Panc1 (cell line): ENCODE data around the gene GBA3. TPM values are rescaled to one million over a fixed set of nuclear protein-coding genes. Genes with fewer than 3 reads are reported as not detected.

Experiments
- ATAC-seq: fragments of 200-7000 bp; cut with Tn5 transposase; 2 replicates; pipeline ENCODE4 v1.9.1; 2020; ENCODE audit warnings: mild to moderate bottlenecking, moderate library complexity
- BruUV-seq: library from RNA; stranded (reverse); fragments of 400-500 nt; replicated peaks from 2 replicates; lab custom pipeline; 2021; lab: Mats Ljungman, UMichigan
- CTCF ChIA-PET: fragments of 300-600 bp; sonication (Branson Sonifier 250); formaldehyde crosslinking; loops from one replicate; lab custom pipeline; 2022; ENCODE audit warnings: antibody characterized with exemption; lab: Charles Lee
- POLR2A ChIA-PET: fragments of 300-600 bp; sonication (Branson Sonifier 250); formaldehyde crosslinking; loops from one replicate; lab custom pipeline; 2022; ENCODE audit warnings: antibody characterized with exemption; lab: Charles Lee
- DNase-seq: peaks from one replicate; pipeline ENCODE4 v3.0.0-alpha.2; 2010; ENCODE audit warnings: low read depth, low spot score
- H3K27ac ChIP-seq: 2 replicates; pipeline ENCODE4 v1.5.1; 2011; ENCODE audit warnings: mild to moderate bottlenecking, low read length, inconsistent platforms
- H3K27me3 ChIP-seq: fragments of 200-500 bp; sonication (Bioruptor generic); 2 replicates; pipeline ENCODE4 v1.6.0; 2014; ENCODE audit warnings: low read length, inconsistent platforms; ENCODE audit not compliant: control insufficient read depth, insufficient read depth
- H3K36me3 ChIP-seq: fragments of 200-500 bp; sonication (Bioruptor generic); 2 replicates; pipeline ENCODE4 v1.5.1; 2014; ENCODE audit warnings: inconsistent platforms, mild to moderate bottlenecking, low read length, moderate library complexity; ENCODE audit not compliant: control insufficient read depth, insufficient read depth
- H3K4me1 ChIP-seq: 2 replicates; pipeline ENCODE4 v1.5.1; 2011; ENCODE audit warnings: inconsistent platforms, mild to moderate bottlenecking, low read length, moderate library complexity; ENCODE audit not compliant: control insufficient read depth, insufficient read depth
- H3K4me3 ChIP-seq, 2 experiments: 2 replicates each; pipeline ENCODE4 v1.5.1; 2011 to 2012; ENCODE audit warnings: low read depth in 2 of 2, low read length in 2 of 2, mild to moderate bottlenecking in 2 of 2, inconsistent platforms in 1 of 2, moderate library complexity in 1 of 2
- H3K9me3 ChIP-seq: fragments of 200-500 bp; sonication (Bioruptor generic); 2 replicates; pipeline ENCODE4 v1.5.1; 2014; ENCODE audit warnings: low read depth, mild to moderate bottlenecking, inconsistent platforms, low read length, moderate library complexity; ENCODE audit not compliant: control insufficient read depth, insufficient read depth
- CTCF ChIP-seq: fragments of 450-650 bp; IDR thresholded peaks from 2 replicates; pipeline ENCODE4 v1.5.1; 2017; ENCODE audit warnings: mild to moderate bottlenecking
- POLR2AphosphoS5 ChIP-seq: IDR thresholded peaks from 2 replicates; pipeline ENCODE4 v1.6.1; 2012; ENCODE audit warnings: mild to moderate bottlenecking, low read depth, low read length, moderate library complexity
- SIN3A ChIP-seq: IDR thresholded peaks from 2 replicates; pipeline ENCODE4 v1.6.1; 2012; ENCODE audit warnings: low read depth, mild to moderate bottlenecking, low read length, moderate library complexity, borderline replicate concordance; ENCODE audit not compliant: insufficient read depth
- TCF7L2 ChIP-seq: IDR thresholded peaks from 2 replicates; pipeline ENCODE4 v1.6.1; 2011; ENCODE audit warnings: mild to moderate bottlenecking, low read depth, low read length, inconsistent platforms
- in situ Hi-C: cut with HindIII; loops from 2 replicates; pipeline ENCODE4 v1.10.0; 2016; ENCODE audit warnings: low sequenced_read_pairs, low pct_unique_long_range_greater_than_20kb
- intact Hi-C: fragments of 100-400 bp; cut with micrococcal nuclease; formaldehyde crosslinking; loops from one replicate; pipeline ENCODE4 v1.10.0; 2022; ENCODE audit not compliant: unreplicated experiment
- total RNA-seq: library from RNA; stranded (reverse); gene quantifications from one replicate; pipeline ENCODE4 v1.2.1, GENCODE V29; 2021; ENCODE audit not compliant: unreplicated experiment
- TF ChIP-seq, protein P1 (sequence below), 2 experiments: IDR thresholded peaks; 2 replicates each; pipeline ENCODE4 v1.6.1; 2011 to 2012; ENCODE audit warnings: low read depth in 2 of 2, control low read depth in 1 of 2, low read length in 1 of 2, mild to moderate bottlenecking in 1 of 2, moderate library complexity in 1 of 2; ENCODE audit not compliant: insufficient read depth in 1 of 2

The GBA3 gene
- total RNA-seq, 1 experiment from 2014 or later = not detected

GRCh38 chr4:22857411-22857810 lies 164.7 kb downstream of the GBA3 start:
- Histone ChIP-seq H3K27me3 (no peaks in the 10 kb centered on the region), H3K4me3 (no peak overlapping the region), H3K36me3 (no peaks in the 10 kb centered on the region), H3K4me1 (no peaks in the 10 kb centered on the region), H3K27ac (no peak overlapping the region), H3K9me3 (no peaks in the 10 kb centered on the region)
- TF ChIP-seq SIN3A (no peak), TCF7L2 (no peak), CTCF (no peak), POLR2AphosphoS5 (no peak)
- TF ChIP-seq, protein P1, sequence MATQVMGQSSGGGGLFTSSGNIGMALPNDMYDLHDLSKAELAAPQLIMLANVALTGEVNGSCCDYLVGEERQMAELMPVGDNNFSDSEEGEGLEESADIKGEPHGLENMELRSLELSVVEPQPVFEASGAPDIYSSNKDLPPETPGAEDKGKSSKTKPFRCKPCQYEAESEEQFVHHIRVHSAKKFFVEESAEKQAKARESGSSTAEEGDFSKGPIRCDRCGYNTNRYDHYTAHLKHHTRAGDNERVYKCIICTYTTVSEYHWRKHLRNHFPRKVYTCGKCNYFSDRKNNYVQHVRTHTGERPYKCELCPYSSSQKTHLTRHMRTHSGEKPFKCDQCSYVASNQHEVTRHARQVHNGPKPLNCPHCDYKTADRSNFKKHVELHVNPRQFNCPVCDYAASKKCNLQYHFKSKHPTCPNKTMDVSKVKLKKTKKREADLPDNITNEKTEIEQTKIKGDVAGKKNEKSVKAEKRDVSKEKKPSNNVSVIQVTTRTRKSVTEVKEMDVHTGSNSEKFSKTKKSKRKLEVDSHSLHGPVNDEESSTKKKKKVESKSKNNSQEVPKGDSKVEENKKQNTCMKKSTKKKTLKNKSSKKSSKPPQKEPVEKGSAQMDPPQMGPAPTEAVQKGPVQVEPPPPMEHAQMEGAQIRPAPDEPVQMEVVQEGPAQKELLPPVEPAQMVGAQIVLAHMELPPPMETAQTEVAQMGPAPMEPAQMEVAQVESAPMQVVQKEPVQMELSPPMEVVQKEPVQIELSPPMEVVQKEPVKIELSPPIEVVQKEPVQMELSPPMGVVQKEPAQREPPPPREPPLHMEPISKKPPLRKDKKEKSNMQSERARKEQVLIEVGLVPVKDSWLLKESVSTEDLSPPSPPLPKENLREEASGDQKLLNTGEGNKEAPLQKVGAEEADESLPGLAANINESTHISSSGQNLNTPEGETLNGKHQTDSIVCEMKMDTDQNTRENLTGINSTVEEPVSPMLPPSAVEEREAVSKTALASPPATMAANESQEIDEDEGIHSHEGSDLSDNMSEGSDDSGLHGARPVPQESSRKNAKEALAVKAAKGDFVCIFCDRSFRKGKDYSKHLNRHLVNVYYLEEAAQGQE (IDR thresholded peaks at IDR 0.05; ENCODE audit: insufficient read depth in 1 of 2, low read depth in 2 of 2, low read length in 1 of 2) = no peak
- no peak for DNase-seq
- POLR2A ChIA-PET = no interaction called here
- intact Hi-C loops (no loop called here), in situ Hi-C loops (no loop called here)
- BruUV-seq = no TSS peak
- CTCF ChIA-PET = no interaction called here
- no peak for ATAC-seq

GRCh38 chr4:22859318-22859717 lies 166.6 kb downstream of the GBA3 start:
- ChIA-PET CTCF (no interaction called here), POLR2A (no interaction called here)
- TF ChIP-seq CTCF (no peak), TCF7L2 (no peak), SIN3A (no peak), POLR2AphosphoS5 (no peak)
- TF ChIP-seq, protein P1 (IDR thresholded peaks at IDR 0.05; ENCODE audit: insufficient read depth in 1 of 2, low read depth in 2 of 2, low read length in 1 of 2) = no peak

More at GRCh38 chr4:22859318-22859717, 166.6 kb downstream of the GBA3 start:
- in situ Hi-C loops (no loop called here), intact Hi-C loops (no loop called here)
- no peaks in the 10 kb centered on the region for H3K9me3 ChIP-seq
- no peak for ATAC-seq
- no peaks in the 10 kb centered on the region for H3K27me3 ChIP-seq
- BruUV-seq = no TSS peak
- no peaks in the 10 kb centered on the region for H3K36me3 ChIP-seq
- no peaks in the 10 kb centered on the region for H3K4me1 ChIP-seq
- DNase-seq = no peak
- no peak overlapping the region for H3K4me3 ChIP-seq
- no peak overlapping the region for H3K27ac ChIP-seq
